AG04450 (cell line): ENCODE results near the gene RIMBP2. TPM values are rescaled to one million over a fixed set of nuclear protein-coding genes. Genes with fewer than 3 reads are reported as not detected.

Experiments
- CTCF ChIA-PET: fragments of 300-600, 350-600 bp; formaldehyde crosslinking; extraction: SDS; loops from one replicate; lab custom pipeline; 2022; ENCODE audit warnings: antibody characterized with exemption, inconsistent platforms; lab: Charles Lee
- POLR2A ChIA-PET: fragments of 350-600 bp; formaldehyde crosslinking; extraction: SDS; loops from one replicate; lab custom pipeline; 2021; ENCODE audit warnings: antibody characterized with exemption, inconsistent platforms; lab: Yijun Ruan, JAX
- DNase-seq: peaks from one replicate; pipeline ENCODE4 v3.0.0-alpha.2; 2011; ENCODE audit warnings: low read depth, low spot score
- H3K27ac ChIP-seq: one replicate; pipeline ENCODE4 v1.5.1; 2012; ENCODE audit warnings: low read depth, low read length, control low read depth
- H3K27me3 ChIP-seq: one replicate; pipeline ENCODE4 v1.6.0; 2012; ENCODE audit warnings: low read length; ENCODE audit not compliant: control insufficient read depth, insufficient read depth
- H3K4me3 ChIP-seq: 2 replicates; pipeline ENCODE4 v1.5.1; 2011; ENCODE audit warnings: mild to moderate bottlenecking, low read depth, low read length, control low read depth
- H3K9me3 ChIP-seq: 2 replicates; pipeline ENCODE4 v1.5.1; 2012; ENCODE audit warnings: low read length; ENCODE audit not compliant: control insufficient read depth, insufficient read depth
- CTCF ChIP-seq: IDR thresholded peaks from 2 replicates; pipeline ENCODE4 v1.5.1; 2011; ENCODE audit warnings: low read depth, low read length, control low read depth, inconsistent platforms
- polyA plus RNA-seq: library from polyadenylated mRNA; depleted of rRNA; stranded (reverse); fragments of >200 nt; gene quantifications from 2 replicates; pipeline ENCODE4 v1.2.3, GENCODE V29; 2011

Gene RIMBP2
- polyA plus RNA-seq, 1 experiment: not detected

GRCh38 chr12:130611026-130611905 is 104.8 kb downstream of the RIMBP2 start:
- POLR2A ChIA-PET: no interaction called here
- CTCF ChIA-PET: no interaction called here
- H3K9me3 ChIP-seq: peaks cover 74% of the 10 kb centered on the region

GRCh38 chr12:130609966-130610365 is 106.1 kb downstream of the RIMBP2 start:
- ChIA-PET POLR2A (no interaction called here), CTCF (no interaction called here)
- Histone ChIP-seq H3K4me3 (no peak overlapping the region), H3K27ac (no peak overlapping the region), H3K27me3 (no peaks in the 10 kb centered on the region), H3K9me3 (peaks cover 74% of the 10 kb centered on the region)
- TF ChIP-seq CTCF: no peak
- no peak for DNase-seq

More at GRCh38 chr12:130611026-130611905, 104.8 kb downstream of the RIMBP2 start:
- H3K4me3 ChIP-seq: no peak overlapping the region
- H3K27ac ChIP-seq: no peak overlapping the region
- no peaks in the 10 kb centered on the region for H3K27me3 ChIP-seq
- TF ChIP-seq CTCF: no peak
- DNase-seq: no peak

- Histone ChIP-seq H3K27ac (no peak overlapping the region), H3K9me3 (peaks cover 79% of the 10 kb centered on the region), H3K27me3 (no peaks in the 10 kb centered on the region), H3K4me3 (no peak overlapping the region)
- ChIA-PET POLR2A (no interaction called here), CTCF (no interaction called here)
- no peak for TF ChIP-seq CTCF
- no peak for DNase-seq
Observed at GRCh38 chr12:130608831-130609230, 107.3 kb downstream of the RIMBP2 start.

GRCh38 chr12:130608132-130608531 is 108.0 kb downstream of the RIMBP2 start:
- ChIA-PET POLR2A (no interaction called here), CTCF (no interaction called here)
- DNase-seq: no peak
- peaks cover 72% of the 10 kb centered on the region for H3K9me3 ChIP-seq
- no peak overlapping the region for H3K27ac ChIP-seq
- no peak for TF ChIP-seq CTCF
- H3K4me3 ChIP-seq: no peak overlapping the region
- no peaks in the 10 kb centered on the region for H3K27me3 ChIP-seq

GRCh38 chr12:130606231-130606630 is 109.9 kb downstream of the RIMBP2 start:
- ChIA-PET POLR2A (no interaction called here), CTCF (no interaction called here)
- Histone ChIP-seq H3K9me3 (peaks cover 57% of the 10 kb centered on the region), H3K27me3 (no peaks in the 10 kb centered on the region), H3K27ac (no peak overlapping the region), H3K4me3 (no peak overlapping the region)
- no peak for DNase-seq
- TF ChIP-seq CTCF: no peak
